A549 (cell line): ENCODE measurements around the gene HRH2. TPM values are rescaled to one million over a fixed set of nuclear protein-coding genes. Genes with fewer than 3 reads are reported as not detected.

Source experiments
- ATAC-seq, 2 experiments: fragments of 200-7000 bp in 1 of 2; fragments of >200 bp in 1 of 2; cut with Nextera tagmentation in 1 of 2; cut with Tn5 transposase in 1 of 2; 3 replicates each; pipeline versions ENCODE4 v1.8.0 to v1.9.1; 2018 to 2020; ENCODE audit warnings: mild to moderate bottlenecking in 1 of 2, moderate library complexity in 1 of 2
- CTCF ChIA-PET: fragments of 300-600 bp; sonication (Branson Sonifier 250); formaldehyde crosslinking; extraction: SDS; loops from one replicate; lab custom pipeline; 2021; ENCODE audit warnings: antibody characterized with exemption, inconsistent platforms; lab: Yijun Ruan, JAX
- POLR2A ChIA-PET: fragments of 350-600 bp; formaldehyde crosslinking; extraction: SDS; loops from one replicate; lab custom pipeline; 2021; ENCODE audit warnings: antibody characterized with exemption, inconsistent platforms; lab: Yijun Ruan, JAX
- DNase-seq, 2 experiments: peaks; one replicate each; pipeline versions ENCODE4 v3.0.0 to v3.0.0-alpha.2; 2011 to 2016; ENCODE audit warnings: low read depth in 1 of 2, low spot score in 1 of 2
- FAIRE-seq: peaks from 2 replicates; lab custom pipeline; 2011; peaks lifted over from hg19 to GRCh38; lab: Jason Lieb, UNC
- H3K27ac ChIP-seq, 2 experiments: fragments of >200 bp; sonication (Bioruptor Twin); formaldehyde crosslinking; 3 replicates each; pipeline ENCODE4 v1.5.1; 2016 to 2017
- H3K4me1 ChIP-seq: fragments of >200 bp; sonication (Bioruptor Twin); formaldehyde crosslinking; 3 replicates; pipeline ENCODE4 v1.6.1; 2016
- H3K4me2 ChIP-seq: fragments of >200 bp; sonication (Bioruptor Twin); formaldehyde crosslinking; 3 replicates; pipeline ENCODE4 v1.6.1; 2016
- H3K4me3 ChIP-seq: fragments of >200 bp; sonication (Bioruptor Twin); formaldehyde crosslinking; 3 replicates; pipeline ENCODE4 v1.5.1; 2016
- H3K9me3 ChIP-seq: fragments of >200 bp; sonication (Bioruptor Twin); formaldehyde crosslinking; 3 replicates; pipeline ENCODE4 v1.6.1; 2016
- CBX2 ChIP-seq: fragments of 200-600 bp; sonication (generic); IDR thresholded peaks from 2 replicates; pipeline ENCODE4 v1.6.1; 2016; ENCODE audit warnings: low read depth, mild to moderate bottlenecking, borderline replicate concordance
- CBX8 ChIP-seq: fragments of 200-600 bp; sonication (generic); IDR thresholded peaks from 2 replicates; pipeline ENCODE4 v1.6.1; 2016
- ESRRA ChIP-seq: fragments of 150-350 bp; IDR thresholded peaks from 2 replicates; pipeline ENCODE4 v1.6.1; 2014; ENCODE audit warnings: mild to moderate bottlenecking, low read length, borderline replicate concordance
- FOSB ChIP-seq: fragments of 250-450 bp; sonication (Bioruptor Pico); IDR thresholded peaks from 2 replicates; pipeline ENCODE4 v1.5.0; 2020; ENCODE audit warnings: mild to moderate bottlenecking, moderate library complexity
- FOXS1 ChIP-seq: fragments of 250-450 bp; sonication (Bioruptor Pico); IDR thresholded peaks from 2 replicates; pipeline ENCODE4 v1.5.0; 2020; ENCODE audit warnings: mild to moderate bottlenecking, moderate library complexity
- HDAC2 ChIP-seq: fragments of 200-600 bp; sonication (generic); IDR thresholded peaks from 2 replicates; pipeline ENCODE4 v1.6.1; 2016
- HES2 ChIP-seq: fragments of >200 bp; sonication (Bioruptor Twin); formaldehyde crosslinking; IDR thresholded peaks from 2 replicates; pipeline ENCODE4 v1.6.1; 2016
- HEYL ChIP-seq: fragments of 250-450 bp; sonication (Bioruptor Pico); IDR thresholded peaks from 2 replicates; pipeline ENCODE4 v1.8.0; 2021; ENCODE audit warnings: mild to moderate bottlenecking, moderate library complexity
- HOXA7 ChIP-seq: fragments of 250-450 bp; sonication (Bioruptor Pico); IDR thresholded peaks from 2 replicates; pipeline ENCODE4 v1.5.0; 2020; ENCODE audit warnings: mild to moderate bottlenecking, moderate library complexity
- JUN ChIP-seq, 2 experiments: fragments of >200 bp; sonication (Bioruptor Twin); formaldehyde crosslinking; IDR thresholded peaks; 2 replicates in 1 of 2; 3 replicates in 1 of 2; pipeline ENCODE4 v1.6.1; 2016 to 2017
- KDM5A ChIP-seq: fragments of 200-600 bp; sonication (generic); IDR thresholded peaks from 2 replicates; pipeline ENCODE4 v1.6.1; 2016; ENCODE audit warnings: antibody characterized with exemption, mild to moderate bottlenecking
- MYC ChIP-seq: IDR thresholded peaks from 2 replicates; pipeline ENCODE4 v1.6.1; 2012; ENCODE audit warnings: mild to moderate bottlenecking, inconsistent platforms, low read length, improper control_type of control experiment, borderline replicate concordance
- NPAS2 ChIP-seq: fragments of 250-450 bp; sonication (Bioruptor Pico); IDR thresholded peaks from 2 replicates; pipeline ENCODE4 v1.8.0; 2022; ENCODE audit warnings: mild to moderate bottlenecking, moderate library complexity, borderline replicate concordance
- POLR2A ChIP-seq: IDR thresholded peaks from 2 replicates; pipeline ENCODE4 v1.6.1; 2012; ENCODE audit warnings: mild to moderate bottlenecking, low read length
- POLR2AphosphoS2 ChIP-seq: conservative IDR thresholded peaks from 2 replicates; pipeline ENCODE4 v1.6.1; 2012; ENCODE audit warnings: low read length, improper control_type of control experiment, inconsistent platforms
- RARB ChIP-seq: fragments of 250-450 bp; sonication (Bioruptor Pico); IDR thresholded peaks from 2 replicates; pipeline ENCODE4 v1.8.0; 2021; ENCODE audit warnings: mild to moderate bottlenecking, moderate library complexity
- RCOR1 ChIP-seq: fragments of 150-350 bp; IDR thresholded peaks from 2 replicates; pipeline ENCODE4 v1.6.1; 2014; ENCODE audit warnings: antibody characterized with exemption, low read length, low read depth
- RFX5 ChIP-seq: fragments of 450-650 bp; IDR thresholded peaks from 2 replicates; pipeline ENCODE4 v1.7.1; 2014; ENCODE audit warnings: antibody characterized with exemption, mild to moderate bottlenecking, moderate library complexity
- SMC3 ChIP-seq: fragments of >200 bp; sonication (Bioruptor Twin); formaldehyde crosslinking; IDR thresholded peaks from 3 replicates; pipeline ENCODE4 v1.6.1; 2018; ENCODE audit warnings: inconsistent platforms
- ZFP36 ChIP-seq: fragments of 450-650 bp; IDR thresholded peaks from 2 replicates; pipeline ENCODE4 v1.6.1; 2014; ENCODE audit warnings: borderline replicate concordance; ENCODE audit not compliant: partially characterized antibody
- ZSCAN20 ChIP-seq: fragments of 250-450 bp; sonication (Bioruptor Pico); IDR thresholded peaks from 2 replicates; pipeline ENCODE4 v1.8.0; 2022; ENCODE audit warnings: mild to moderate bottlenecking, moderate library complexity
- WGBS: methylation state at CpG from one replicate; pipeline ENCODE4 v1.1.6; 2017; ENCODE audit errors: missing lambda C conversion rate; 5-methylcytosine and 5-hydroxymethylcytosine counted together
- polyA plus RNA-seq, 4 experiments: library from polyadenylated mRNA; depleted of rRNA in 3 of 4; stranded (reverse); fragments of >200 nt; fragmentation: RNase III in 1 of 4; extraction: RNeasy Plus Mini Kit Qiagen cat#74134 plus additional on column Dnase treatment in 1 of 4; gene quantifications; 2 replicates in 3 of 4; 3 replicates in 1 of 4; pipeline ENCODE4 v1.2.3, GENCODE V29; 2011 to 2017
- TF ChIP-seq, protein P1 (sequence below): fragments of 250-450 bp; sonication (Bioruptor Pico); IDR thresholded peaks from 2 replicates; pipeline ENCODE4 v1.5.0; 2020; ENCODE audit warnings: low read depth, mild to moderate bottlenecking, moderate library complexity
- TF ChIP-seq, protein P2 (sequence below): IDR thresholded peaks from 2 replicates; pipeline ENCODE4 v1.6.1; 2012; ENCODE audit warnings: low read depth, borderline replicate concordance
- TF ChIP-seq, protein P3 (sequence below): IDR thresholded peaks from 2 replicates; pipeline ENCODE4 v1.6.1; 2012
- TF ChIP-seq, protein P4 (sequence below): IDR thresholded peaks from 2 replicates; pipeline ENCODE4 v1.6.1; 2012

Gene HRH2
- polyA plus RNA-seq, 2 of the 4 experiments (the other 2 are of a cell fraction) = 0.58 to 0.62 TPM

GRCh38 chr5:175707751-175708375 lies 50.0 kb downstream of the HRH2 start:
- Histone ChIP-seq H3K9me3 (peaks cover 8% of the 10 kb centered on the region; the same call in 2 of the 3 replicates), H3K4me1 (no peaks in the 10 kb centered on the region), H3K27ac (no peak overlapping the region), H3K4me3 (no peak overlapping the region), H3K4me2 (no peak overlapping the region)
- 74% methylated on average over 10 of the region's 16 CpGs for WGBS
- ChIA-PET CTCF (interaction anchor here (1.3 to 1.5 kb wide), 2 partner anchors 11 to 174 kb away, joined by 3 to 5 read pairs; no protein-coding TSS in a partner anchor), POLR2A (no interaction called here)
- ATAC-seq (no peak), FAIRE-seq (no peak), DNase-seq (no peak)
- TF ChIP-seq SMC3 (no peak), RFX5 (no peak)
- TF ChIP-seq, all 56 proteins: peak for 0

DNA sequence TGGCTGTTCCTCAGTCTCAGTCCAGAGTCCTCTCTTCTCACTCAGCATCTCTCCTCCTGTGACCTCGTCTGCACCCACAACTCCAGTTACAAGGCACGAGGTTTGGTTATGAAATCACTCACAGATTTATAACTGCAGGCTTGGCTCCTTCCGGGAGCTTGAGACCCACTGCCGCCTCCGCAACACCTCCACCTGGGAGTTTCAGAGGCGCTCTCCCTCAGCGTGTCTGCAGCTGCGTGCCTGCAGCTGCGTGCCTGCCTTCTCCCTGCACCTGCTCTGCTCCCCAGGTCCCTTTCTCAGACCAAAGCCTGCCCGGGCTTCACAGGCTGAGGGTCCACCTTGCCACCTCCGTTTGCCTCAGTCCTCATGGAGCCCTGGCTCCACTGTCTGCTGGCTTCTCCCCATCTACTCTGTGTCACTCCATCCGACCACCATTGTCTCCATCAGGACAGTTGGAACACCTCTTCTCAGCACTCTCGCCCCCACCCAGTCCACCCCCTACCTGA lies 51.5 kb downstream of the HRH2 start:
- no peak for ATAC-seq
- DNase-seq = no peak
- FAIRE-seq = no peak
- TF ChIP-seq, protein P1, sequence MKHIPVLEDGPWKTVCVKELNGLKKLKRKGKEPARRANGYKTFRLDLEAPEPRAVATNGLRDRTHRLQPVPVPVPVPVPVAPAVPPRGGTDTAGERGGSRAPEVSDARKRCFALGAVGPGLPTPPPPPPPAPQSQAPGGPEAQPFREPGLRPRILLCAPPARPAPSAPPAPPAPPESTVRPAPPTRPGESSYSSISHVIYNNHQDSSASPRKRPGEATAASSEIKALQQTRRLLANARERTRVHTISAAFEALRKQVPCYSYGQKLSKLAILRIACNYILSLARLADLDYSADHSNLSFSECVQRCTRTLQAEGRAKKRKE (CRISPR knock-in tag) = no peak
- no peak for TF ChIP-seq CBX8
- no peak for TF ChIP-seq SMC3
- TF ChIP-seq, protein P2, sequence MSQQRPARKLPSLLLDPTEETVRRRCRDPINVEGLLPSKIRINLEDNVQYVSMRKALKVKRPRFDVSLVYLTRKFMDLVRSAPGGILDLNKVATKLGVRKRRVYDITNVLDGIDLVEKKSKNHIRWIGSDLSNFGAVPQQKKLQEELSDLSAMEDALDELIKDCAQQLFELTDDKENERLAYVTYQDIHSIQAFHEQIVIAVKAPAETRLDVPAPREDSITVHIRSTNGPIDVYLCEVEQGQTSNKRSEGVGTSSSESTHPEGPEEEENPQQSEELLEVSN = no peak
- TF ChIP-seq, protein P3, sequence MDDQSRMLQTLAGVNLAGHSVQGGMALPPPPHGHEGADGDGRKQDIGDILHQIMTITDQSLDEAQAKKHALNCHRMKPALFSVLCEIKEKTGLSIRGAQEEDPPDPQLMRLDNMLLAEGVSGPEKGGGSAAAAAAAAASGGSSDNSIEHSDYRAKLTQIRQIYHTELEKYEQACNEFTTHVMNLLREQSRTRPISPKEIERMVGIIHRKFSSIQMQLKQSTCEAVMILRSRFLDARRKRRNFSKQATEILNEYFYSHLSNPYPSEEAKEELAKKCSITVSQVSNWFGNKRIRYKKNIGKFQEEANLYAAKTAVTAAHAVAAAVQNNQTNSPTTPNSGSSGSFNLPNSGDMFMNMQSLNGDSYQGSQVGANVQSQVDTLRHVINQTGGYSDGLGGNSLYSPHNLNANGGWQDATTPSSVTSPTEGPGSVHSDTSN = no peak
- TF ChIP-seq ZSCAN20 (CRISPR knock-in tag) = no peak
- no peak for TF ChIP-seq HDAC2
- TF ChIP-seq ESRRA = no peak
- no peak for TF ChIP-seq FOSB (CRISPR knock-in tag)
- TF ChIP-seq CBX2 = no peak
- no peak for TF ChIP-seq HES2
- no peak for TF ChIP-seq JUN (IDR thresholded peaks at IDR 0.05)
- no peak for TF ChIP-seq KDM5A
- TF ChIP-seq POLR2A = no peak
- TF ChIP-seq, protein P4, sequence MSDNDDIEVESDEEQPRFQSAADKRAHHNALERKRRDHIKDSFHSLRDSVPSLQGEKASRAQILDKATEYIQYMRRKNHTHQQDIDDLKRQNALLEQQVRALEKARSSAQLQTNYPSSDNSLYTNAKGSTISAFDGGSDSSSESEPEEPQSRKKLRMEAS = no peak
- TF ChIP-seq ZFP36 = no peak
- H3K27ac ChIP-seq = no peak overlapping the region
- H3K4me2 ChIP-seq = no peak overlapping the region
- ChIA-PET CTCF (interaction anchor here (0.8 to 3.6 kb wide), 5 partner anchors 9 to 175 kb away, joined by 3 to 18 read pairs (median 6); no protein-coding TSS in a partner anchor), POLR2A (no interaction called here)
- H3K9me3 ChIP-seq = no peaks in the 10 kb centered on the region
- no peaks in the 10 kb centered on the region for H3K4me1 ChIP-seq
- WGBS = 56% methylated on average over 13 of the region's 13 CpGs
- no peak overlapping the region for H3K4me3 ChIP-seq

DNA sequence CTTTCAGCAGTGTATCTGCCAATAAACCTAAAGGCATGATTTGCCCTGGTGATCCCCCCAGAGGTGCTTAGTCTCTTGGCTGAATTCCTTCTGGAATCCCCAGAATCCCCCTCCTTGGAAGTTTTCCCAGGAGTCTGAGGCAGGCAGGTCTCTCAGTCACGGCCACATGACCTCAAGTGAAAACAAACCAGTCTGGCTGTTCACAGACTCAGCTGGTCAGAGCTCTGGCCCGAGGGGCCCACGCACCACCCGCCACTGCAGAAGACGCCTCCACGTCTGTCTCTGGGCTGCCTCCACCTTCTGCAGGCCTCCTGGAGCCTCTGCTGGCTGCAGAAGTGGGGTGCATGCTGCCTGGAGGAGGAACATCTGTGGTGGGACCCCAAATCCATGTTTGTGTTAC lies 52.5 kb downstream of the HRH2 start:
- DNase-seq (no peak), ATAC-seq (no peak), FAIRE-seq (no peak)
- ChIA-PET POLR2A (no interaction called here), CTCF (interaction anchor here (1.7 to 3.6 kb wide), 4 partner anchors 8 to 176 kb away, joined by 5 to 18 read pairs (median 10); no protein-coding TSS in a partner anchor)
- no peaks in the 10 kb centered on the region for H3K4me1 ChIP-seq
- TF ChIP-seq HES2 (no peak), POLR2A (no peak), MYC (no peak), ESRRA (no peak), POLR2AphosphoS2 (no peak), FOXS1 (CRISPR knock-in tag) (no peak), HOXA7 (CRISPR knock-in tag) (no peak), HEYL (no peak), RARB (CRISPR knock-in tag) (no peak), KDM5A (no peak), RCOR1 (no peak), NPAS2 (CRISPR knock-in tag) (no peak)
- TF ChIP-seq, protein P3 = no peak
- H3K27ac ChIP-seq = no peak overlapping the region
- no peak overlapping the region for H3K4me3 ChIP-seq
- H3K9me3 ChIP-seq = peaks cover under 1% of the 10 kb centered on the region; the same call in 1 of the 3 replicates
- WGBS = 71% methylated on average over 6 of the region's 6 CpGs
- H3K4me2 ChIP-seq = no peak overlapping the region
